Neural cell (in vitro differentiated cells): ENCODE results near the gene C11orf65. TPM values are rescaled to one million over a fixed set of nuclear protein-coding genes. Genes with fewer than 3 reads are reported as not detected.

Experiments used
- H2AFZ ChIP-seq: fragments of 200-600, 300-800 bp; sonication (generic), shearing (Covaris generic); 2 replicates; pipeline ENCODE4 v1.6.0; 2014; ENCODE audit warnings: low read depth, mild to moderate bottlenecking, antibody characterized with exemption, low read length, moderate library complexity
- H3F3A ChIP-seq: fragments of 200-600 bp; shearing (Covaris generic); 2 replicates; pipeline ENCODE4 v1.6.1; 2016; ENCODE audit warnings: mild to moderate bottlenecking, moderate library complexity, mixed read lengths, antibody characterized with exemption, low read length; ENCODE audit not compliant: insufficient read depth, poor library complexity, severe bottlenecking
- H3K27ac ChIP-seq: fragments of 200-600, 300-800 bp; sonication (generic), shearing (Covaris generic); 2 replicates; pipeline ENCODE4 v1.5.1; 2014; ENCODE audit warnings: mild to moderate bottlenecking, low read length, moderate library complexity
- H3K27me3 ChIP-seq: fragments of 300-800, 200-600 bp; sonication (generic), shearing (Covaris generic); 2 replicates; pipeline ENCODE4 v1.6.0; 2014; ENCODE audit warnings: mild to moderate bottlenecking, low read depth, low read length, moderate library complexity; ENCODE audit not compliant: insufficient read depth
- H3K36me3 ChIP-seq: fragments of 300-800, 200-600 bp; sonication (generic), shearing (Covaris generic); 2 replicates; pipeline ENCODE4 v1.5.1; 2014; ENCODE audit warnings: mild to moderate bottlenecking, antibody characterized with exemption, low read length, moderate library complexity; ENCODE audit not compliant: insufficient read depth
- H3K4me2 ChIP-seq: fragments of 300-800, 200-600 bp; sonication (generic), shearing (Covaris generic); 2 replicates; pipeline ENCODE4 v1.6.0; 2014; ENCODE audit warnings: mild to moderate bottlenecking, low read length
- H3K4me3 ChIP-seq: fragments of 300-800, 200-600 bp; sonication (generic), shearing (Covaris generic); 2 replicates; pipeline ENCODE4 v1.5.1; 2014; ENCODE audit warnings: mild to moderate bottlenecking, low read length, moderate library complexity
- H3K79me2 ChIP-seq: fragments of 200-600 bp; shearing (Covaris generic); replicated peaks from 2 replicates; pipeline ENCODE4 v1.6.0; 2014; ENCODE audit warnings: mild to moderate bottlenecking, low read length, moderate library complexity; ENCODE audit not compliant: insufficient read depth
- H3K9ac ChIP-seq: fragments of 300-800, 200-600 bp; sonication (generic), shearing (Covaris generic); 2 replicates; pipeline ENCODE4 v1.6.1; 2016; ENCODE audit warnings: mild to moderate bottlenecking, low read length, mixed read lengths
- H3K9me2 ChIP-seq: fragments of 200-600 bp; shearing (Covaris generic); 2 replicates; pipeline ENCODE4 v1.6.1; 2016; ENCODE audit warnings: mild to moderate bottlenecking, low read length, mixed read lengths; ENCODE audit not compliant: insufficient read depth
- H3K9me3 ChIP-seq: fragments of 200-600, 300-800 bp; sonication (generic), shearing (Covaris generic); 2 replicates; pipeline ENCODE4 v1.6.1; 2016; ENCODE audit warnings: mild to moderate bottlenecking, mixed run types, low read length, moderate library complexity, mixed read lengths
- H4K20me1 ChIP-seq: fragments of 200-600 bp; shearing (Covaris generic); 2 replicates; pipeline ENCODE4 v1.6.1; 2016; ENCODE audit warnings: mild to moderate bottlenecking, mixed run types; ENCODE audit not compliant: insufficient read depth
- EP300 ChIP-seq: fragments of 450-650 bp; conservative IDR thresholded peaks from 2 replicates; pipeline ENCODE4 v1.6.1; 2014; ENCODE audit warnings: antibody characterized with exemption, mild to moderate bottlenecking, moderate library complexity; ENCODE audit not compliant: poor library complexity, severe bottlenecking
- EZH2 ChIP-seq: fragments of 200-600, 300-800 bp; shearing (Covaris generic), sonication (generic); IDR thresholded peaks from 2 replicates; pipeline ENCODE4 v1.6.1; 2014; ENCODE audit warnings: antibody characterized with exemption, low read length, borderline replicate concordance, mild to moderate bottlenecking; ENCODE audit not compliant: insufficient read depth, poor library complexity, severe bottlenecking
- MXI1 ChIP-seq: fragments of 450-650 bp; conservative IDR thresholded peaks from 2 replicates; pipeline ENCODE4 v1.6.1; 2014; ENCODE audit warnings: antibody characterized with exemption, mild to moderate bottlenecking; ENCODE audit not compliant: poor library complexity, severe bottlenecking
- POLR2AphosphoS5 ChIP-seq: IDR thresholded peaks from 2 replicates; pipeline ENCODE4 v1.6.1; 2012
- RAD21 ChIP-seq: fragments of 450-650 bp; conservative IDR thresholded peaks from 2 replicates; pipeline ENCODE4 v1.6.1; 2014; ENCODE audit warnings: antibody characterized with exemption, mild to moderate bottlenecking, moderate library complexity
- REST ChIP-seq: IDR thresholded peaks from 2 replicates; pipeline ENCODE4 v1.6.1; 2012; ENCODE audit warnings: borderline replicate concordance
- SMC3 ChIP-seq: fragments of 450-650 bp; conservative IDR thresholded peaks from 2 replicates; pipeline ENCODE4 v1.6.1; 2014; ENCODE audit warnings: antibody characterized with exemption, mild to moderate bottlenecking, moderate library complexity; ENCODE audit not compliant: poor library complexity
- TAF1 ChIP-seq: IDR thresholded peaks from 2 replicates; pipeline ENCODE4 v1.6.1; 2012; ENCODE audit warnings: low read depth
- polyA plus RNA-seq: library from polyadenylated mRNA; depleted of rRNA; stranded (reverse); fragments of >200 nt; gene quantifications from 2 replicates; pipeline ENCODE4 v1.2.3, GENCODE V29; 2014
- TF ChIP-seq, protein P1 (sequence below): fragments of 450-650 bp; IDR thresholded peaks from 2 replicates; pipeline ENCODE4 v1.5.1; 2014; ENCODE audit warnings: antibody characterized with exemption, mild to moderate bottlenecking, moderate library complexity; ENCODE audit not compliant: poor library complexity, severe bottlenecking

C11orf65 gene
- polyA plus RNA-seq, 1 donor from 2014 or later, result 1.1 TPM

DNA sequence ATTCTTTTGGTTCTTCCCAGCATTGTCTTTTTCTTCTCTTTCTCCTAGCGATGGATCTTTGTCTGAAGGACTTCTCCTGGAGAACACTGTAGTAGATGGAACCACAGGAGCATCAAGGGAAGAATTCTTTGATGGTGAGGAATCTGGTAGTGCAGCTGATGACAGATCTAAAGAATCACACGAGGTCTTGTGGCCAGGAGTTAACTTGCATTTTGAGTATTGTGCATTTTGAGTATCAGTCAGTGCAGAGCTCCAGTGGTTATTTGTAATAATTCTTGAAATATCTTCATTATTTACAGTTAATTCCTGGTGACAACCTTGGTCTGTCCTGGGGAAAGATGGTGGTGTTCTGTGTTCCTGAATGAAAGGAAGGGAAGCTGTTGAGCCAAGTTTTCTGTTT is 45.4 kb upstream of the C11orf65 start:
- H3K4me2 ChIP-seq, result no peak overlapping the region

GRCh38 chr11:108511851-108512474 is 44.6 kb upstream of the C11orf65 start:
- Histone ChIP-seq H3K9me3 (no peaks in the 10 kb centered on the region), H3K9ac (no peak overlapping the region), H3K79me2 (no peaks in the 10 kb centered on the region), H3K36me3 (no peaks in the 10 kb centered on the region), H3K9me2 (no peaks in the 10 kb centered on the region), H3K27me3 (no peaks in the 10 kb centered on the region), H3F3A (no peaks in the 10 kb centered on the region), H4K20me1 (no peaks in the 10 kb centered on the region), H3K4me2 (no peak overlapping the region), H3K27ac (no peak overlapping the region), H3K4me3 (no peak overlapping the region), H2AFZ (no peak overlapping the region)
- TF ChIP-seq MXI1, result no peak

More for the DNA sequence above, 45.4 kb upstream of the C11orf65 start:
- no peaks in the 10 kb centered on the region for H3K27me3 ChIP-seq
- no peak overlapping the region for H3K27ac ChIP-seq
- no peak overlapping the region for H2AFZ ChIP-seq
- H3K9me3 ChIP-seq, result no peaks in the 10 kb centered on the region
- H3K36me3 ChIP-seq, result no peaks in the 10 kb centered on the region
- TF ChIP-seq EZH2 (no peak), SMC3 (no peak), EP300 (no peak), REST (no peak), MXI1 (no peak), POLR2AphosphoS5 (no peak), RAD21 (no peak), TAF1 (no peak)
- TF ChIP-seq, protein P1, sequence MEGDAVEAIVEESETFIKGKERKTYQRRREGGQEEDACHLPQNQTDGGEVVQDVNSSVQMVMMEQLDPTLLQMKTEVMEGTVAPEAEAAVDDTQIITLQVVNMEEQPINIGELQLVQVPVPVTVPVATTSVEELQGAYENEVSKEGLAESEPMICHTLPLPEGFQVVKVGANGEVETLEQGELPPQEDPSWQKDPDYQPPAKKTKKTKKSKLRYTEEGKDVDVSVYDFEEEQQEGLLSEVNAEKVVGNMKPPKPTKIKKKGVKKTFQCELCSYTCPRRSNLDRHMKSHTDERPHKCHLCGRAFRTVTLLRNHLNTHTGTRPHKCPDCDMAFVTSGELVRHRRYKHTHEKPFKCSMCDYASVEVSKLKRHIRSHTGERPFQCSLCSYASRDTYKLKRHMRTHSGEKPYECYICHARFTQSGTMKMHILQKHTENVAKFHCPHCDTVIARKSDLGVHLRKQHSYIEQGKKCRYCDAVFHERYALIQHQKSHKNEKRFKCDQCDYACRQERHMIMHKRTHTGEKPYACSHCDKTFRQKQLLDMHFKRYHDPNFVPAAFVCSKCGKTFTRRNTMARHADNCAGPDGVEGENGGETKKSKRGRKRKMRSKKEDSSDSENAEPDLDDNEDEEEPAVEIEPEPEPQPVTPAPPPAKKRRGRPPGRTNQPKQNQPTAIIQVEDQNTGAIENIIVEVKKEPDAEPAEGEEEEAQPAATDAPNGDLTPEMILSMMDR, result no peak
- no peak overlapping the region for H3K9ac ChIP-seq
- H3K4me3 ChIP-seq, result no peak overlapping the region
- H4K20me1 ChIP-seq, result no peaks in the 10 kb centered on the region
- H3K9me2 ChIP-seq, result no peaks in the 10 kb centered on the region
- no peaks in the 10 kb centered on the region for H3F3A ChIP-seq
- no peaks in the 10 kb centered on the region for H3K79me2 ChIP-seq
